H9 (cell line): ENCODE measurements around the gene HCK. TPM values are rescaled to one million over a fixed set of nuclear protein-coding genes. Genes with fewer than 3 reads are reported as not detected.
"Not testable (repeated sequence)": the region's sequence is repeated elsewhere in the genome, so short reads cannot be mapped to it uniquely, and the experiment has no call there.

Experiments
- DNase-seq: peaks from one replicate; pipeline ENCODE4 v3.0.0-alpha.2; 2017
- H2AFZ ChIP-seq: one replicate; pipeline ENCODE4 v1.6.1; 2013; ENCODE audit warnings: mild to moderate bottlenecking, low read length, control low read depth, moderate library complexity
- H2AK5ac ChIP-seq: 2 replicates; pipeline ENCODE4 v1.6.1; 2013; ENCODE audit warnings: low read length, control low read depth, mixed read lengths; ENCODE audit not compliant: insufficient read length
- H2BK120ac ChIP-seq: one replicate; pipeline ENCODE4 v1.6.1; 2013; ENCODE audit warnings: low read depth, mild to moderate bottlenecking, low read length, control low read depth, inconsistent platforms; ENCODE audit not compliant: poor library complexity, severe bottlenecking
- H2BK12ac ChIP-seq: 2 replicates; pipeline ENCODE4 v1.6.1; 2013; ENCODE audit warnings: low read length, control low read depth, mixed read lengths, low read depth; ENCODE audit not compliant: insufficient read length
- H2BK15ac ChIP-seq: 2 replicates; pipeline ENCODE4 v1.6.1; 2013; ENCODE audit warnings: low read depth, low read length, control low read depth
- H2BK20ac ChIP-seq: one replicate; pipeline ENCODE4 v1.6.1; 2013; ENCODE audit warnings: low read depth, mild to moderate bottlenecking, low read length, control low read depth, inconsistent platforms; ENCODE audit not compliant: poor library complexity, severe bottlenecking
- H2BK5ac ChIP-seq: 2 replicates; pipeline ENCODE4 v1.6.1; 2013; ENCODE audit warnings: low read length, control low read depth, mixed read lengths; ENCODE audit not compliant: insufficient read length
- H3K14ac ChIP-seq: 2 replicates; pipeline ENCODE4 v1.6.1; 2013; ENCODE audit warnings: low read length, control low read depth; ENCODE audit not compliant: insufficient read depth
- H3K18ac ChIP-seq: 2 replicates; pipeline ENCODE4 v1.6.1; 2013; ENCODE audit warnings: low read depth, mild to moderate bottlenecking, mixed read lengths, low read length, control low read depth; ENCODE audit not compliant: insufficient read length
- H3K23ac ChIP-seq: 2 replicates; pipeline ENCODE4 v1.6.1; 2013; ENCODE audit warnings: low read length, control low read depth, mixed read lengths, low read depth; ENCODE audit not compliant: insufficient read length
- H3K23me2 ChIP-seq: 2 replicates; pipeline ENCODE4 v1.6.1; 2013; ENCODE audit warnings: low read depth, mild to moderate bottlenecking, mixed read lengths, low read length, control low read depth; ENCODE audit not compliant: insufficient read length, poor library complexity, severe bottlenecking
- H3K27ac ChIP-seq: 2 replicates; pipeline ENCODE4 v1.5.1; 2013; ENCODE audit warnings: low read length, control low read depth, mixed read lengths, low read depth; ENCODE audit not compliant: insufficient read length
- H3K27me3 ChIP-seq: 2 replicates; pipeline ENCODE4 v1.6.1; 2013; ENCODE audit warnings: low read length, control low read depth, inconsistent platforms; ENCODE audit not compliant: insufficient read depth
- H3K4ac ChIP-seq: 2 replicates; pipeline ENCODE4 v1.6.1; 2013; ENCODE audit warnings: low read depth, mild to moderate bottlenecking, control low read depth, inconsistent platforms, low read length, moderate library complexity
- H3K4me1 ChIP-seq: 2 replicates; pipeline ENCODE4 v1.6.1; 2013; ENCODE audit warnings: low read length, control low read depth, inconsistent platforms; ENCODE audit not compliant: insufficient read depth
- H3K4me2 ChIP-seq: 2 replicates; pipeline ENCODE4 v1.6.1; 2013; ENCODE audit warnings: low read length, control low read depth, mixed read lengths; ENCODE audit not compliant: insufficient read length, insufficient read depth
- H3K56ac ChIP-seq: 2 replicates; pipeline ENCODE4 v1.6.1; 2013; ENCODE audit warnings: low read depth, mild to moderate bottlenecking, mixed read lengths, low read length, control low read depth; ENCODE audit not compliant: insufficient read length
- H3K79me1 ChIP-seq: 2 replicates; pipeline ENCODE4 v1.6.1; 2013; ENCODE audit warnings: low read depth, mild to moderate bottlenecking, moderate library complexity, low read length, control low read depth, inconsistent platforms; ENCODE audit not compliant: insufficient read depth, poor library complexity, severe bottlenecking
- H3K79me2 ChIP-seq: 2 replicates; pipeline ENCODE4 v1.6.1; 2013; ENCODE audit warnings: low read length, control low read depth, inconsistent platforms; ENCODE audit not compliant: insufficient read depth
- H3K9ac ChIP-seq: 2 replicates; pipeline ENCODE4 v1.6.1; 2013; ENCODE audit warnings: low read length, control low read depth, mixed read lengths; ENCODE audit not compliant: insufficient read length; ENCODE audit errors: extremely low read depth
- H3K9me3 ChIP-seq: one replicate; pipeline ENCODE4 v1.6.1; 2013; ENCODE audit warnings: low read depth, low read length, inconsistent platforms; ENCODE audit not compliant: control insufficient read depth
- H3T11ph ChIP-seq: one replicate; pipeline ENCODE4 v1.6.1; 2013; ENCODE audit warnings: mild to moderate bottlenecking, low read length, control low read depth, inconsistent platforms
- H4K20me1 ChIP-seq: one replicate; pipeline ENCODE4 v1.6.1; 2013; ENCODE audit not compliant: control insufficient read depth, insufficient read length, insufficient read depth
- H4K5ac ChIP-seq: 2 replicates; pipeline ENCODE4 v1.6.1; 2013; ENCODE audit warnings: low read depth, mild to moderate bottlenecking, mixed read lengths, low read length, control low read depth; ENCODE audit not compliant: insufficient read length
- H4K8ac ChIP-seq: replicated peaks from 2 replicates; pipeline ENCODE4 v1.6.1; 2013; ENCODE audit warnings: low read length, control low read depth, mixed read lengths, low read depth; ENCODE audit not compliant: insufficient read length
- H4K91ac ChIP-seq: 2 replicates; pipeline ENCODE4 v1.6.1; 2013; ENCODE audit warnings: low read depth, mild to moderate bottlenecking, moderate library complexity, mixed read lengths, low read length, control low read depth; ENCODE audit not compliant: insufficient read length
- H3K27ac Mint-ChIP-seq, 3 experiments: 2 replicates in 2 of 3; 3 replicates in 1 of 3; pipeline ENCODE4 v1.8.0; 2020 to 2021; ENCODE audit warnings: mixed read lengths in 3 of 3, mild to moderate bottlenecking in 1 of 3, moderate library complexity in 1 of 3
- H3K27me3 Mint-ChIP-seq: 2 replicates; pipeline ENCODE4 v1.8.0; 2021; ENCODE audit warnings: low read depth, mild to moderate bottlenecking, moderate library complexity, mixed read lengths
- H3K36me3 Mint-ChIP-seq, 3 experiments: 2 replicates in 2 of 3; 3 replicates in 1 of 3; pipeline ENCODE4 v1.8.0; 2020 to 2021; ENCODE audit warnings: low read depth in 3 of 3, mixed read lengths in 3 of 3; ENCODE audit not compliant: insufficient read depth in 1 of 3
- H3K4me1 Mint-ChIP-seq, 2 experiments: 2 replicates each; pipeline ENCODE4 v1.8.0; 2020; ENCODE audit warnings: mixed read lengths in 2 of 2
- H3K4me3 Mint-ChIP-seq, 2 experiments: 2 replicates in 1 of 2; 3 replicates in 1 of 2; pipeline ENCODE4 v1.8.0; 2020 to 2021; ENCODE audit warnings: mild to moderate bottlenecking in 2 of 2, mixed read lengths in 2 of 2, moderate library complexity in 1 of 2
- H3K9me3 Mint-ChIP-seq, 2 experiments: 2 replicates in 1 of 2; 3 replicates in 1 of 2; pipeline ENCODE4 v1.8.0; 2020; ENCODE audit warnings: mild to moderate bottlenecking in 2 of 2, mixed read lengths in 2 of 2, moderate library complexity in 1 of 2
- CTCF ChIP-seq: fragments of 200-600 bp; sonication (generic); conservative IDR thresholded peaks from 3 replicates; pipeline ENCODE4 v1.8.0; 2021; ENCODE audit warnings: antibody characterized with exemption, mild to moderate bottlenecking
- WGBS: extraction: QIAGEN DNeasy Blood & Tissue Kit; methylation state at CpG from one replicate; pipeline ENCODE4 v1.1.7; 2013; ENCODE audit warnings: missing lambda C conversion rate, low lambda C conversion rate, mixed read lengths; ENCODE audit not compliant: insufficient read length; ENCODE audit errors: extremely low coverage; 5-methylcytosine and 5-hydroxymethylcytosine counted together
- total RNA-seq: library from RNA; stranded (reverse); gene quantifications from 2 replicates; pipeline ENCODE4 v1.2.1, GENCODE V29; 2021

HCK gene
- total RNA-seq, 1 experiment from 2014 or later: 1.7 TPM

GRCh38 chr20:32033316-32033715 lies 18.7 kb upstream of the HCK start:
- H3K23ac ChIP-seq: no peak overlapping the region
- no peak overlapping the region for H2BK15ac ChIP-seq
- no peaks in the 10 kb centered on the region for H3K4me1 ChIP-seq
- no peaks in the 10 kb centered on the region for H4K20me1 ChIP-seq
- peaks cover 3% of the 10 kb centered on the region for H3K23me2 ChIP-seq
- no CpG with 5 or more reads among the region's 2 CpGs for WGBS
- Mint-ChIP-seq H3K9me3 (peaks cover 0 to 4% of the 10 kb centered on the region in 2 experiments; a peak in 1 of 5 replicates), H3K27me3 (peaks cover 46% of the 10 kb centered on the region), H3K4me3 (no peak overlapping the region), H3K36me3 (peaks cover 0 to 9% (median 5%) of the 10 kb centered on the region in 3 experiments; a peak in 3 of 7 replicates), H3K27ac (no peak overlapping the region), H3K4me1 (peaks cover 13 to 22% of the 10 kb centered on the region in 2 experiments)
- no peak overlapping the region for H2BK120ac ChIP-seq
- no peak overlapping the region for H3K4me2 ChIP-seq
- H3K56ac ChIP-seq: no peak overlapping the region
- TF ChIP-seq CTCF: no peak
- no peaks in the 10 kb centered on the region for H3K79me2 ChIP-seq
- H2AK5ac ChIP-seq: no peak overlapping the region
- no peak overlapping the region for H2BK5ac ChIP-seq
- H3K27me3 ChIP-seq: no peaks in the 10 kb centered on the region
- no peaks in the 10 kb centered on the region for H3K79me1 ChIP-seq
- no peak overlapping the region for H3K4ac ChIP-seq
- H3K27ac ChIP-seq: no peak overlapping the region
- no peak overlapping the region for H2BK20ac ChIP-seq
- no peak for DNase-seq
- H3T11ph ChIP-seq: no peak overlapping the region
- H2BK12ac ChIP-seq: no peak overlapping the region
- no peaks in the 10 kb centered on the region for H3K9me3 ChIP-seq
- no peak overlapping the region for H3K18ac ChIP-seq
- H2AFZ ChIP-seq: no peak overlapping the region
- H3K14ac ChIP-seq: no peak overlapping the region
- H4K91ac ChIP-seq: no peak overlapping the region
- no peak overlapping the region for H4K5ac ChIP-seq
- no peak overlapping the region for H3K9ac ChIP-seq
- H4K8ac ChIP-seq: no peak overlapping the region

GRCh38 chr20:32033721-32034120 lies 18.3 kb upstream of the HCK start:
- not testable (repeated sequence) for H4K20me1 ChIP-seq, H3K36me3 Mint-ChIP-seq, H3K27ac ChIP-seq, H3K4ac ChIP-seq, H4K8ac ChIP-seq, H3K14ac ChIP-seq, H3K9me3 Mint-ChIP-seq, H2BK20ac ChIP-seq, H2BK12ac ChIP-seq, H3K23me2 ChIP-seq, H3K9me3 ChIP-seq, H3K18ac ChIP-seq, H2BK5ac ChIP-seq, H2AFZ ChIP-seq, H3T11ph ChIP-seq, H2BK15ac ChIP-seq, H3K4me2 ChIP-seq, H3K27me3 ChIP-seq, H3K4me3 Mint-ChIP-seq, H4K5ac ChIP-seq, H3K56ac ChIP-seq, DNase-seq, H3K4me1 ChIP-seq, H3K79me1 ChIP-seq, H4K91ac ChIP-seq, H2BK120ac ChIP-seq, H3K79me2 ChIP-seq, H3K9ac ChIP-seq, H2AK5ac ChIP-seq, H3K27ac Mint-ChIP-seq, H3K23ac ChIP-seq
- Mint-ChIP-seq H3K27me3 (peaks cover 44% of the 10 kb centered on the region), H3K4me1 (peaks cover 9 to 18% of the 10 kb centered on the region in 2 experiments)
- WGBS: no CpG with 5 or more reads among the region's 3 CpGs
